ENCODE results near the gene C16orf46.

DNA sequence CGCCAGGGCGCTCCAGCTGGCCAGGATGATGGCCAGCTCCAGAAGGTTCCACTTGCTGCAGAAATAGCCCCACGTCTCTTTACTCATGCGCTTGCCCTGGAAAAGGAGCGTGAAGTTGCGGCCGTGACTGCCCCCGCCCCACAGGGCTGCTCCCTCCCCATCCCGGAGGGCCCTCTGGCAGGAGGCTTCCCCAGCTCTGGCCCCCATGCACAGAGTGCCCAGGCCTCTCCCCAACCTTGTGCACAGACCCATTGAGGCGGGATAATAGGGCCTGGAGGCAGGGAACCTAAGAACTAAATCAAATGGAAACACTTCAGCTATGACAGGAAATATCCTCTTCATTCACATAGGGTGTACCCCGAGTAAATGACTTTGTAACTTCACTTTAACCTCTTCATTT is 40.4 kb upstream of the C16orf46 start:
- TF ChIP-seq, protein P1, sequence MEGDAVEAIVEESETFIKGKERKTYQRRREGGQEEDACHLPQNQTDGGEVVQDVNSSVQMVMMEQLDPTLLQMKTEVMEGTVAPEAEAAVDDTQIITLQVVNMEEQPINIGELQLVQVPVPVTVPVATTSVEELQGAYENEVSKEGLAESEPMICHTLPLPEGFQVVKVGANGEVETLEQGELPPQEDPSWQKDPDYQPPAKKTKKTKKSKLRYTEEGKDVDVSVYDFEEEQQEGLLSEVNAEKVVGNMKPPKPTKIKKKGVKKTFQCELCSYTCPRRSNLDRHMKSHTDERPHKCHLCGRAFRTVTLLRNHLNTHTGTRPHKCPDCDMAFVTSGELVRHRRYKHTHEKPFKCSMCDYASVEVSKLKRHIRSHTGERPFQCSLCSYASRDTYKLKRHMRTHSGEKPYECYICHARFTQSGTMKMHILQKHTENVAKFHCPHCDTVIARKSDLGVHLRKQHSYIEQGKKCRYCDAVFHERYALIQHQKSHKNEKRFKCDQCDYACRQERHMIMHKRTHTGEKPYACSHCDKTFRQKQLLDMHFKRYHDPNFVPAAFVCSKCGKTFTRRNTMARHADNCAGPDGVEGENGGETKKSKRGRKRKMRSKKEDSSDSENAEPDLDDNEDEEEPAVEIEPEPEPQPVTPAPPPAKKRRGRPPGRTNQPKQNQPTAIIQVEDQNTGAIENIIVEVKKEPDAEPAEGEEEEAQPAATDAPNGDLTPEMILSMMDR (conservative IDR thresholded peaks at IDR 0.05): no peak
- no peak for TF ChIP-seq ZFX (IDR thresholded peaks at IDR 0.05)

Measured in C4-2B (cell line).